ENCODE data around the gene WDR45.

- TF ChIP-seq CTCF (conservative IDR thresholded peaks at IDR 0.05; ENCODE audit: low read depth, low read length) = no peak
- TF ChIP-seq EZH2 (IDR thresholded peaks at IDR 0.05; ENCODE audit: borderline replicate concordance, low read depth, low read length, poor library complexity, severe bottlenecking) = no peak
These were observed 10.6 kb downstream of the WDR45 start for GRCh38 chrX:49069038-49069437.
